WTC11 (cell line): ENCODE measurements around the gene ERP44.

Source experiments
- AFF4 ChIP-seq: sonication (generic); formaldehyde crosslinking; IDR thresholded peaks from 2 replicates; pipeline ENCODE4 v1.8.1; 2023; ENCODE audit warnings: mild to moderate bottlenecking, missing genetic modification reagents, borderline replicate concordance
- ATF2 ChIP-seq: sonication (generic); formaldehyde crosslinking; IDR thresholded peaks from 2 replicates; pipeline ENCODE4 v1.8.1; 2022; ENCODE audit warnings: low read depth, missing genetic modification reagents, borderline replicate concordance
- CTCF ChIP-seq: fragments of 200-600 bp; IDR thresholded peaks from 2 replicates; pipeline ENCODE4 v1.8.0; 2022; ENCODE audit warnings: antibody characterized with exemption
- NFE2L1 ChIP-seq: sonication (generic); formaldehyde crosslinking; IDR thresholded peaks from 2 replicates; pipeline ENCODE4 v1.8.1; 2023; ENCODE audit warnings: missing genetic modification reagents
- TEAD4 ChIP-seq: sonication (generic); formaldehyde crosslinking; IDR thresholded peaks from 2 replicates; pipeline ENCODE4 v1.8.0; 2022; ENCODE audit warnings: mild to moderate bottlenecking, missing genetic modification reagents
- ZNF121 ChIP-seq: sonication (generic); formaldehyde crosslinking; IDR thresholded peaks from 2 replicates; pipeline ENCODE4 v1.8.0; 2023; ENCODE audit warnings: missing genetic modification reagents
- ZNF138 ChIP-seq: sonication (generic); formaldehyde crosslinking; conservative IDR thresholded peaks from 2 replicates; pipeline ENCODE4 v1.8.1; 2022; ENCODE audit warnings: mild to moderate bottlenecking, moderate library complexity, missing genetic modification reagents
- ZNF263 ChIP-seq: sonication (generic); formaldehyde crosslinking; IDR thresholded peaks from 2 replicates; pipeline ENCODE4 v1.8.1; 2022; ENCODE audit warnings: low read depth, mild to moderate bottlenecking, moderate library complexity, missing genetic modification reagents

GRCh38 chr9:100084734-100085133 is 14.1 kb downstream of the ERP44 start:
- TF ChIP-seq ZNF121 (CRISPR knock-in tag) (no peak), ZNF263 (no peak), ATF2 (CRISPR knock-in tag) (no peak), CTCF (no peak), NFE2L1 (CRISPR knock-in tag) (no peak), AFF4 (CRISPR knock-in tag) (no peak), ZNF138 (CRISPR knock-in tag) (no peak), TEAD4 (CRISPR knock-in tag) (no peak)
